Neuronal stem cell (in vitro differentiated cells): Measurements from ENCODE around the gene PIK3R1.

ENCODE experiments used
- DNase-seq: peaks from one replicate; pipeline ENCODE4 v3.0.0-alpha.2; 2013; ENCODE audit warnings: low spot score
- H2AFZ ChIP-seq: one replicate; pipeline ENCODE4 v1.6.1; 2013; ENCODE audit warnings: mild to moderate bottlenecking, low read length, inconsistent platforms
- H2AK5ac ChIP-seq: 2 replicates; pipeline ENCODE4 v1.6.1; 2013; ENCODE audit warnings: low read depth, mild to moderate bottlenecking, inconsistent platforms, low read length, moderate library complexity, mixed read lengths
- H2BK120ac ChIP-seq: 2 replicates; pipeline ENCODE4 v1.6.1; 2013; ENCODE audit warnings: low read depth, mild to moderate bottlenecking, inconsistent platforms, low read length, moderate library complexity, mixed read lengths
- H2BK12ac ChIP-seq: one replicate; pipeline ENCODE4 v1.6.1; 2013; ENCODE audit warnings: low read length, inconsistent platforms
- H2BK15ac ChIP-seq: 2 replicates; pipeline ENCODE4 v1.6.1; 2013; ENCODE audit warnings: mild to moderate bottlenecking, low read length, inconsistent platforms, mixed read lengths
- H2BK5ac ChIP-seq: one replicate; pipeline ENCODE4 v1.6.1; 2013; ENCODE audit warnings: inconsistent platforms, mild to moderate bottlenecking, low read length, moderate library complexity
- H3K14ac ChIP-seq: one replicate; pipeline ENCODE4 v1.6.1; 2013; ENCODE audit warnings: low read length, inconsistent platforms
- H3K18ac ChIP-seq: 2 replicates; pipeline ENCODE4 v1.6.1; 2013; ENCODE audit warnings: low read length, inconsistent platforms
- H3K23ac ChIP-seq: 2 replicates; pipeline ENCODE4 v1.6.1; 2013; ENCODE audit warnings: low read depth, mild to moderate bottlenecking, mixed read lengths, low read length, inconsistent platforms; ENCODE audit not compliant: poor library complexity
- H3K27ac ChIP-seq: replicated peaks from 3 replicates; pipeline ENCODE4 v1.5.1; 2013; ENCODE audit warnings: low read length, inconsistent platforms
- H3K27me3 ChIP-seq, 3 experiments: 2 replicates each; pipeline ENCODE4 v1.6.1; 2013; ENCODE audit warnings: low read length in 3 of 3, mild to moderate bottlenecking in 2 of 3, inconsistent platforms in 1 of 3, low read depth in 1 of 3, mixed read lengths in 1 of 3, moderate library complexity in 1 of 3; ENCODE audit not compliant: control insufficient read depth in 3 of 3, insufficient read depth in 3 of 3
- H3K36me3 ChIP-seq, 2 donors: replicated peaks in 1 of 2; 2 replicates each; pipeline ENCODE4 v1.6.1; 2013; ENCODE audit warnings: low read length in 2 of 2; ENCODE audit not compliant: control insufficient read depth in 2 of 2, insufficient read depth in 2 of 2
- H3K4ac ChIP-seq: 2 replicates; pipeline ENCODE4 v1.6.1; 2013; ENCODE audit warnings: inconsistent platforms, mild to moderate bottlenecking, low read length, moderate library complexity
- H3K4me1 ChIP-seq, 2 donors: 1 replicate in 1 of 2; 2 replicates in 1 of 2; pipeline ENCODE4 v1.6.1; 2013; ENCODE audit warnings: low read length in 2 of 2, low read depth in 1 of 2; ENCODE audit not compliant: control insufficient read depth in 2 of 2, insufficient read depth in 1 of 2
- H3K4me2 ChIP-seq: one replicate; pipeline ENCODE4 v1.6.1; 2013; ENCODE audit warnings: mild to moderate bottlenecking, low read length, inconsistent platforms; ENCODE audit not compliant: insufficient read depth, poor library complexity, severe bottlenecking
- H3K4me3 ChIP-seq, 2 donors: 2 replicates each; pipeline ENCODE4 v1.5.1; 2013; ENCODE audit warnings: low read length in 2 of 2, mild to moderate bottlenecking in 2 of 2, inconsistent platforms in 1 of 2, moderate library complexity in 1 of 2
- H3K79me1 ChIP-seq: one replicate; pipeline ENCODE4 v1.6.1; 2013; ENCODE audit warnings: low read depth, mild to moderate bottlenecking, inconsistent platforms, low read length, moderate library complexity
- H3K9ac ChIP-seq: one replicate; pipeline ENCODE4 v1.6.1; 2013; ENCODE audit warnings: mild to moderate bottlenecking, low read depth, low read length, inconsistent platforms; ENCODE audit not compliant: poor library complexity
- H3K9me3 ChIP-seq, 2 donors: replicated peaks in 1 of 2; 2 replicates each; pipeline versions ENCODE3 to v1.6.1; 2013; ENCODE audit warnings: low read length in 2 of 2, mild to moderate bottlenecking in 2 of 2, inconsistent platforms in 1 of 2, low read depth in 1 of 2, mixed read lengths in 1 of 2, moderate library complexity in 1 of 2; ENCODE audit not compliant: control insufficient read depth in 2 of 2, insufficient read depth in 1 of 2
- H4K8ac ChIP-seq: one replicate; pipeline ENCODE4 v1.6.1; 2013; ENCODE audit warnings: low read depth, mild to moderate bottlenecking, inconsistent platforms, low read length, moderate library complexity
- H4K91ac ChIP-seq: one replicate; pipeline ENCODE4 v1.6.1; 2013; ENCODE audit warnings: low read length, low read depth, mild to moderate bottlenecking, inconsistent platforms; ENCODE audit not compliant: poor library complexity
- WGBS, 2 donors: extraction: QIAGEN DNeasy Blood & Tissue Kit; methylation state at CpG; one replicate each; pipeline ENCODE4 v1.1.7; 2013; ENCODE audit warnings: missing lambda C conversion rate in 2 of 2, mixed read lengths in 1 of 2; ENCODE audit not compliant: insufficient read length in 2 of 2, insufficient replicate concordance in 1 of 2; ENCODE audit errors: extremely low coverage in 2 of 2; 5-methylcytosine and 5-hydroxymethylcytosine counted together

The PIK3R1 gene

DNA sequence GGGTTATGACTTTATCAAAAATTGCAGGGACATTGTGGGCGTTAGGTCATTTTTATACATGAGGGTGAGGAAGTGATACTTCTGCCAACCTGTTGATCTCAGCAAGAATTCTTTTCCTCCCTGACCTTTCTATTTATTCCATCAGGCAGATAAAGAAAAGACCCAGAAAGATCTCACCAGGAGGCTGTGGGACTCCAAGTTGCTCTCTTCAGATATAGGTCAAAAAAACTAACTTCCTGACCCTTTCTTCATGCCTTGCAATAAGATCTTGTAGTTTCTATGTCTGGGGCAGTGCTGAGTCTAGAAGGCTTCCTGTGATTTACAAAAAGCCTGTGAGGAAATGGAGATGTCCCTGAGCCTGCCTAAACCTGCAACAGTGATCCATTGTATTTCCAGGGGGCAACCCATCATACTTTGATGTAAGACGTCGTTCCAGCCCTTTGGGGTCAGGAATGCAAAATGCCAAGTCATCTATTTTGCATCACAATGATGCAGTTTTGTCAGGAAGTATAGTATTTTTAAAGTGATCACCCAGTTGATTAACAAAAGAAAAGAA lies 22.0 kb upstream of the PIK3R1 start:
- H3K9me3 ChIP-seq = peaks cover 0 to 2% of the 10 kb centered on the region in 2 donors
- no peaks in the 10 kb centered on the region for H3K27me3 ChIP-seq
- no peak overlapping the region for H2BK120ac ChIP-seq
- no peak overlapping the region for H3K4ac ChIP-seq
- no peak overlapping the region for H2BK15ac ChIP-seq
- no peak overlapping the region for H3K27ac ChIP-seq
- no peak overlapping the region for H3K4me2 ChIP-seq
- no peaks in the 10 kb centered on the region for H3K36me3 ChIP-seq
- no peak overlapping the region for H3K23ac ChIP-seq
- no peak overlapping the region for H4K8ac ChIP-seq
- H3K9ac ChIP-seq = no peak overlapping the region
- H3K14ac ChIP-seq = no peak overlapping the region
- no peak overlapping the region for H2BK12ac ChIP-seq
- no peak overlapping the region for H2AK5ac ChIP-seq
- H2AFZ ChIP-seq = no peak overlapping the region
- no peak for DNase-seq
- H3K18ac ChIP-seq = no peak overlapping the region
- H3K4me1 ChIP-seq = peaks cover 5 to 22% of the 10 kb centered on the region in 2 donors
- no CpG with 5 or more reads among the region's 3 CpGs for WGBS, 2 donors
- H3K79me1 ChIP-seq = no peaks in the 10 kb centered on the region
- no peak overlapping the region for H3K4me3 ChIP-seq
- H4K91ac ChIP-seq = no peak overlapping the region
- no peak overlapping the region for H2BK5ac ChIP-seq

DNA sequence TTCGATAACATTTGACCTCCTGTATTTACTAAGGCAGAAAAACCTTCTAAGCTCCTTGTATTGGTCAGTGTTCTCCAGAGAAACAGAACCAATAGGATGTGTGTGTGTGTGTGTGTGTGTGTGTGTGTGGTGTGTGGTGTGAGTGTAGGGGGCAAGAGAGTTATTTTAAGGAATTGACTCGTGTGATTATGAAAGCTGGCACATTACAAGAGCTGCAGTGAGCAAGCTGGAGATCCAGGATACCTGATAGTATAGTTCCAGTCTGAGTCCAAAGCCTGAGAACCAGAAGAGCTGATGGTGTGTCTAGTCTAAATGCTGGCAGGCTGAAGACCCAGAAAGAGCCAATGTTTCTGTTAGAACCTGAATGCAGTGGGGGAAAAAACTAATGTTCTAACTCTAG lies 21.2 kb upstream of the PIK3R1 start:
- Histone ChIP-seq H2BK5ac (no peak overlapping the region), H3K18ac (no peak overlapping the region), H3K27me3 (no peaks in the 10 kb centered on the region), H2AK5ac (no peak overlapping the region), H4K91ac (no peak overlapping the region), H3K27ac (no peak overlapping the region), H2BK120ac (no peak overlapping the region), H3K23ac (no peak overlapping the region), H3K4ac (no peak overlapping the region), H3K4me3 (no peak overlapping the region), H3K4me1 (peaks cover 5 to 22% of the 10 kb centered on the region in 2 donors), H3K9me3 (peaks cover 0 to 2% of the 10 kb centered on the region in 2 donors), H3K36me3 (no peaks in the 10 kb centered on the region), H3K79me1 (no peaks in the 10 kb centered on the region), H2BK15ac (no peak overlapping the region), H3K14ac (no peak overlapping the region), H3K4me2 (no peak overlapping the region), H2AFZ (no peak overlapping the region), H3K9ac (no peak overlapping the region), H4K8ac (no peak overlapping the region), H2BK12ac (no peak overlapping the region)
- no peak for DNase-seq
- no CpG with 5 or more reads among the region's 2 CpGs for WGBS, 2 donors

DNA sequence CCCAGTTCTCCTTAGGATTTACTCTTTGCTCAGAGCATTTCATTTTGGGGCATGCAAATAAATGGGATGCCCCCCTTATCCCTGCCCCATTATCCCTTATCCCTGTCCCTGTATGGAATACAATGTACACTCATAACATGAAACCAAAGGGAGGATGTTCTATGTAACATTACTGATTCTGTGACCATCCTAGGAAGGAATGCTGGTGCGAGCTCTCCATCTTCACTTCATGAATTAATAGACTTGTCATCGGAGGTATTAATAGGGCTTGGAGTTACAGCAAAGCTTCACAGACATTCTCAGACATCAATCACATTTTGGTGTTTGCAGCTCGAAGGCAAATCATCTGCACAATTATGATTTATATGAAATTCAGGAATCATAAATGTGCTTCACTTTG lies 20.4 kb upstream of the PIK3R1 start:
- no peaks in the 10 kb centered on the region for H3K79me1 ChIP-seq
- H4K8ac ChIP-seq = no peak overlapping the region
- no peak for DNase-seq
- H2AFZ ChIP-seq = no peak overlapping the region
- H2BK12ac ChIP-seq = no peak overlapping the region
- H3K14ac ChIP-seq = no peak overlapping the region
- H2AK5ac ChIP-seq = no peak overlapping the region
- H2BK120ac ChIP-seq = no peak overlapping the region
- H3K36me3 ChIP-seq = no peaks in the 10 kb centered on the region
- H3K4me2 ChIP-seq = no peak overlapping the region
- no peak overlapping the region for H3K4me3 ChIP-seq
- H3K4me1 ChIP-seq = peaks cover 5 to 20% of the 10 kb centered on the region in 2 donors
- no peak overlapping the region for H2BK5ac ChIP-seq
- no peak overlapping the region for H3K4ac ChIP-seq
- no peak overlapping the region for H3K18ac ChIP-seq
- no peaks in the 10 kb centered on the region for H3K27me3 ChIP-seq
- peaks cover 0 to 2% of the 10 kb centered on the region in 2 donors for H3K9me3 ChIP-seq
- H4K91ac ChIP-seq = no peak overlapping the region
- no CpG with 5 or more reads among the region's 3 CpGs for WGBS, 2 donors
- no peak overlapping the region for H3K27ac ChIP-seq
- no peak overlapping the region for H3K9ac ChIP-seq
- no peak overlapping the region for H3K23ac ChIP-seq
- H2BK15ac ChIP-seq = no peak overlapping the region

DNA sequence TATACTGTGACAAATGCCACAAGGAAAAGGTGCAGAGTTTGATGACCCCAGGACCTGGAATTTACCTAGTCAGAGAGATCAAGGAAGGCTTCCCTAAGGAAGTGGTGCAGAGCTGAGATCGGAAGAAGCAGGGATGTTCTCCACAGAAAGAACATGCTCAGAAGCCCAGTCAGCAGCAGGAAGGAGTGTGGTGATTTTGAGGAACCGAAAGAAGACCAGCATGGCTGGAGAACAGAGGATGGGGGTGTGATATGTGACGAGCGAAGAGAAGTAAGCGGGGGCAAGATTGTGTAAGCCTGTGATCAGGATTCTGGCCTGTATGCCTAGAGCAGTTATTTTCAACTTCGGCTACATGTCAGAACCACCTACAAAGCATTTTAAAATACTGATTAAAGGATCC lies 18.7 kb upstream of the PIK3R1 start:
- H3K14ac ChIP-seq = no peak overlapping the region
- H3K4me1 ChIP-seq = peaks cover 5 to 17% of the 10 kb centered on the region in 2 donors
- H3K23ac ChIP-seq = no peak overlapping the region
- no peak overlapping the region for H2AFZ ChIP-seq
- H2AK5ac ChIP-seq = no peak overlapping the region
- no peak overlapping the region for H3K27ac ChIP-seq
- H3K79me1 ChIP-seq = no peaks in the 10 kb centered on the region
- WGBS, 2 donors = no CpG with 5 or more reads among the region's 6 CpGs
- H2BK5ac ChIP-seq = no peak overlapping the region
- no peaks in the 10 kb centered on the region for H3K27me3 ChIP-seq
- no peak for DNase-seq
- H2BK120ac ChIP-seq = no peak overlapping the region
- H4K8ac ChIP-seq = no peak overlapping the region
- no peak overlapping the region for H3K4me2 ChIP-seq
- no peak overlapping the region for H3K4ac ChIP-seq
- peaks cover 0 to 2% of the 10 kb centered on the region in 2 donors for H3K9me3 ChIP-seq
- no peak overlapping the region for H3K9ac ChIP-seq
- H3K18ac ChIP-seq = peak overlapping the region; percentile 51
- H4K91ac ChIP-seq = no peak overlapping the region
- no peaks in the 10 kb centered on the region for H3K36me3 ChIP-seq
- H2BK12ac ChIP-seq = no peak overlapping the region
- H2BK15ac ChIP-seq = no peak overlapping the region
- no peak overlapping the region for H3K4me3 ChIP-seq
